Activated CD8-positive, alpha-beta memory T cell treated with anti-CD3 and anti-CD28 coated beads for 36 hours (primary cell): ENCODE results near the gene MAP3K14. TPM values are rescaled to one million over a fixed set of nuclear protein-coding genes. Genes with fewer than 3 reads are reported as not detected.

Experiments
- CTCF ChIA-PET: fragments of 350-600 bp; sonication (Branson Sonifier 250); formaldehyde crosslinking; loops from one replicate; lab custom pipeline; 2021; ENCODE audit warnings: antibody characterized with exemption; lab: Charles Lee
- POLR2A ChIA-PET: fragments of 350-600 bp; sonication (Branson Sonifier 250); formaldehyde crosslinking; loops from one replicate; lab custom pipeline; 2021; ENCODE audit warnings: antibody characterized with exemption; lab: Charles Lee
- total RNA-seq, 2 experiments: library from RNA; stranded (reverse); gene quantifications; one replicate each; pipeline ENCODE4 v1.2.3, GENCODE V29; 2021

The MAP3K14 gene
- total RNA-seq, 2 experiments from 2014 or later, result 47.5 to 51.6 TPM

DNA sequence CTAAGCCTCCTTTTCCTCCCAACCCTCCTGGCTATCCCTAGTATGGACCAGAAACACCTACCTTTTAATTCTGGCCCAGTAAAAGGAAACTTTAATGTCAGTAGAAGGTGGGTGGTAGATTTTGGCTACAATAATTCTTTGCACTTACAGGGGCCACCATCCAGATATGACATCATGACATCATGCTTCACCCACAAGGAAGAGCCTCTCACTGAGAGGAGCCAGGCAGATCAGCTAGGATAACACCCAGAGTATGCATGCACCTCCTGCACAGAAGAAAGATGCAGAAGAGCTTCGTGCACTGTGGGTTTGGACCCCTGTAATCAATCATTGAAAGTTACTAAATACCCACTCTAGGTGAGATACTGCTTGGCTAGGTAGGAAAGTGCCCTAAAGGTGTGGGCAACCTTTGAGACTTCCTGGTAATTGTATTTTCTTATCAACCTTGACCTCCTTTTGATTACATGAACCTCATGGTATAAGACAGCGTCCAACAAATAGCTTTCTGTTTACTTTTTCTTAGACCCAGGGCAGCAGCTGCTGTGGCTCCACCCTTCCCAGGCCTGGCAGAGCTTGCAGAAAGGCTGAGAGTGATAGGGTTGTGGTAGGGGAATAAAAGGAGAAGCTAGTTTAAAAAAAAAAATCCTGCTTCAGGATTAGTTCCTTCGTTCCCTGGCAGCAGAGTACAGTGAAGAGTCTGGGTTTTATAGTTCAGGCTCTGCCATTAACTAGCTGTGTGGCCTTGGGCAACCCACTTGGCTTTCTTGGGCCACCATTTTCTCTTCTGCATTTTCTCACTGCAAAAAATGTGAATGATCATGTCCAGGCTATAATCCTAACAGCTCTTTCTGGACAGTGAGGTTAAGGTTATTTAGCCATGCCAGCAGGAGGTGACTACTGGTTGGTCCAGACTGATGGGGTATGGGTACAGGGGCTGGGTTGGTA, 6.2 kb downstream of the MAP3K14 start:
- ChIA-PET POLR2A (interaction anchor here (0.5 to 3.0 kb wide), 4 partner anchors 8 to 85 kb away, joined by 3 to 18 read pairs (median 6); no protein-coding TSS in a partner anchor), CTCF (interaction anchor here (1.0 to 2.5 kb wide), 6 partner anchors 11 to 97 kb away, joined by 3 to 16 read pairs (median 6); no protein-coding TSS in a partner anchor)

DNA sequence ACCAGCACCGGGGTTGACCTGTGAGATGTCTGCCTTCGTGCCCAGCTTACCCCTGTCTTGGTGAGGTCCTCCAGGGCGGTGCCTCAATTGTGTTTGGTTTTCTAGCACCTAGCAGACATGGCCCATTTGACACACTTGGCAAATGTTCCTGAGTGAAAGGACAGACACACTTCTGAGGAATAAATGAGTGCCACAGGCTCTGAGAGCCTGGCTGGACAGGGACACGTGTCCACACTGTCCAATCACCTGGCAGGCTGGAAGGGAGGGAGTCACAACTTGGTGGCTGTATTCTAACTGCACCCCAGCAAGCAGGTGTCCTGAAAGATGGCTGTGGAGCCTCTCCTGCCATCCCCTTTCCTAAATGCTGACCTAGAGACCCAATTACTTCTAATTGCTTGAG, 7.4 kb downstream of the MAP3K14 start:
- ChIA-PET CTCF (interaction anchor here (0.6 to 2.3 kb wide), 2 partner anchors 76 to 601 kb away, joined by 3 to 10 read pairs; no protein-coding TSS in a partner anchor), POLR2A (no interaction called here)

DNA sequence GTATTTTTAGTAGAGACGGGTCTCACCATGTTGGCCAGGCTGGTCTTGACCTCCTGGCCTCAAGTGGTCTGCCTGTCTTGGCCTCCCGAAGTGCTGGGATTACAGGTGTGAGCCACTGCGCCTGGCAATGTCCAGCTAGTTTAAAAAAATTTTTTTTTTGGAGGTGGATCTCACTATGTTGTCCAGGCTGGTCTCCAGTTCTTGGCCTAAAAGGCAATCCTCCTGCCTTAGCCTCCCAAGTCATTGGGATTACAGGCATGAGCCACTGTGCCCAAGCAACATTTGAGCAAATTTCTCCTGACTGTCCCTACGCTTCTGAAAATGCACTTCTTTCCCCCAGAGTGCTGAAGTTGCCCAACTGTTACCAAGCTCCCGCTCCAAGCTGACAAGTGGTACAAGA, 8.0 kb downstream of the MAP3K14 start:
- ChIA-PET POLR2A (interaction anchor here (1.5 kb wide), 1 partner anchor 8 kb away, joined by 7 read pairs; the partner anchor contains the start of gene MAP3K14), CTCF (interaction anchor here (0.6 to 2.7 kb wide), 3 partner anchors 8 to 601 kb away, joined by 3 to 11 read pairs (median 4); partner anchors contain the start of gene MAP3K14)

DNA sequence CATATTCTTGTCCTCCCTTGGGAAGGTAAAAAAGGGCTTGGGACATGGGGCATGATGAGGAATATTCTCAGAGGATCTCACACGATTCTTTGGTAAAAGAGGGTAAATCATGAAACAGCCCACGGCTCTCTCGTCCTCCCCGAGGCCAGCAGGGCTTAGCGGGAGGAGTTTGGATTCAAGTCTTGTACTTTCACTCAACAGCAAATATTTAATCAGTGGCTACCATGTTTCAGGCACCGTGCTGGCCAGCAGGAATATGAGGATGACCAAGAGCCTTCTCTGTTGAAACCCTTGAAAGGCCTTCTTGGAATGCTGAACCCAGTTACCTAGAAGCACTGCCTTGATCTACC, 8.8 kb downstream of the MAP3K14 start:
- CTCF ChIA-PET, result interaction anchor here (1.3 to 2.7 kb wide), 5 partner anchors 9 to 89 kb away, joined by 3 to 11 read pairs (median 4); partner anchors contain the start of gene MAP3K14
- POLR2A ChIA-PET, result interaction anchor here (1.5 kb wide), 1 partner anchor 9 kb away, joined by 7 read pairs; the partner anchor contains the start of gene MAP3K14

DNA sequence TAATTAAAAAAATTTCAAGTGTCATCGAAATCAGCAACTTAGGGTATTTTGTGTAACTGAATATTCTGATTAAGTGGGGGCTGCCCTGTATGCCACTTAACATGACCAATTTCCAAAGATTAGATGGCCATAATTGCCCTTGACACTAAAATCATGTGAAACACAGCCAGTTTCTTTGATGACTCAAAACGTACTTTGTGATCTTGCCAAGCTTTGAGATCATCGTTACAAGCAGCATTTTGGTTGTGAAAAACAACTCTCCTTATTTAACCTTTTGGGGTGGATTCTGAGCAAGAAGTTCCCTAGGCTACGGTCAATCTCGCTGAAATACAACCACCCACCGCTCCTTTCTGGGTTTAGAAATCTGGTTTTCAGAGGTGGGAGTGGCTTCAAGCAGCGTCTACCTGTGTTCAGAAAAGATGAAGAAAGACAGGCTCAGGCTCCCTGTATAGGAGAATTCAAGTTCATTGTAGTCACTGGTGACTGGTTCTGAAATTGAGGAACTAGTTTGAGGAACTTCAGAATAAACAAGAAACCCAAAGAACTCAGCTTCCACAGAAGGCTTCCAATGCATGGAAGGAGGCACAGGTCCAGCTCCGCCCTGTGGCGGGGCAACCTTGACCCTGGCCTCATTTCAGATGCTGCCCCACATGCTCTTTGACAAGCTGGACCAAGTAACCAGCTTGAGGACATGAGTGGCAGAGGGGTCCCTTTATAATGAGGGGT, 9.4 kb downstream of the MAP3K14 start:
- ChIA-PET POLR2A (interaction anchor here (0.6 to 1.6 kb wide), 3 partner anchors 8 to 1187 kb away, joined by 7 to 9 read pairs (median 7); partner anchors contain the start of gene MAP3K14), CTCF (interaction anchor here (0.9 to 2.7 kb wide), 7 partner anchors 10 to 89 kb away, joined by 3 to 11 read pairs (median 4); partner anchors contain the start of gene MAP3K14)

DNA sequence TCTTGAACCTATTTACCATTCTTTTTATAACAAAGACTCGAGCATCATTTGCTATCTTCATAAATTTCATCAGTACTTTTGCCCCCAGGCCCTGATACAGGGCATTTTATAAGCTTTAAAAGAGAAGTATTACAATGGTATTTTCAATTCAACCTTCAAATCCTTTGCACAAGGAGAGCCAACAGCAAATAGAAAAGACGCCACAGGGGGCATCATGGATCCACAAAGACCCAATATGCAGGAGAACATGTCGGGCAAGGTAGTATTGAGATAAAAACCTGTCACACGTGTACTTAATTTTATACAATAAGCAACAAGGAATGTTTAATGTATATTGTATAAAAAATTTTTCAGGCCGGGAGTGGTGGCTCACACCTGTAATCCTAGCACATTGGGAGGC, 10.2 kb downstream of the MAP3K14 start:
- POLR2A ChIA-PET, result interaction anchor here (1.6 kb wide), 1 partner anchor 9 kb away, joined by 7 read pairs; no protein-coding TSS in a partner anchor

DNA sequence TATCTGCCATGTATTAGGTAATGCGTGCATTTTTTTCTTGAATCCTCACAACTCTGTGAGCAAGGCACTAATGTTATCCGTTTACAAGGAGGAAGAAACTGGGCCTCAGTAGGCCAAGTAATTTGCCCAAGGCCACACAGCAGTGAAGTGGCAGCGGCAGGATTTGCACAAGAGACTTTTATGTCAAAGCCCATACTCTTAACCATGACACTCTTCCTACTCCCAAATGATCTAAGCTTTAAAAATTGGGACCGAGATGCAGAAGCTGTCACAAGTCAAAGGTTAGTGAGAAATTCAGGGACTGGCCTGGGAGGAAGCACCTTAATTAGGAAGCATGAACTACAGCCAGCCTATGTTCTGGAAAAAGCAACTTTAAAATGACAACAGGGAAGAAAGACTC, 10.7 kb downstream of the MAP3K14 start:
- POLR2A ChIA-PET, result interaction anchor here (1.0 to 1.6 kb wide), 2 partner anchors 8 to 9 kb away, joined by 3 to 7 read pairs; no protein-coding TSS in a partner anchor
- CTCF ChIA-PET, result interaction anchor here (1.2 to 2.7 kb wide), 4 partner anchors 11 to 29 kb away, joined by 3 to 11 read pairs (median 6); partner anchors contain the start of gene MAP3K14

More for the DNA sequence above, 10.2 kb downstream of the MAP3K14 start:
- CTCF ChIA-PET, result interaction anchor here (0.9 to 2.7 kb wide), 6 partner anchors 10 to 79 kb away, joined by 3 to 11 read pairs (median 4); partner anchors contain the start of gene MAP3K14

DNA sequence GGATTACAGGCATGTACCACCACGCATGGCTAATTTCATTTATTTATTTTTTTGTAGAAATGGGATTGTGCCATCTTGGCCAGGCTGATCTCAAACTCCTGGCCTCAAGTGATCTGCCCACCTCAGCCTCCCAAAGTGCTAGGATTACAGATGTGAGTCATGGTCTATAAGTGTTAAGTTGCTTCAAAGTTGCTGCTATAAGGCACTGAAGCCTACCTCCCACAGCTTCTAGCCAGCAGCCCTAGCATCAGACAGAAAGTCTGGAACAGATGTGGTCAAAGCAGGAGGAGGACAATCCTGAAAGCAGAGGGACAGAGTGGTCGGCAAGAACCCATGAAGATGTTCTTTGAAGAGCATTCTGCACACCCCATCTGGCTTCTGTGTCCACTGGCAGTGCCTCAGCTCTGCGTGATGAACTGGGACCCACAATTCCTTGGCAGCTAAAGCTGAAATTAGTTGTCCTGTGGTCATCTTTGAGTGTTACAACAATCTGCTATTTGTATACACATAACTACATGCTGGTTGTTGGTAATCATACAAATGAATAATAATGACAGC, 11.2 kb downstream of the MAP3K14 start:
- ChIA-PET CTCF (interaction anchor here (1.2 kb wide), 1 partner anchor 28 kb away, joined by 3 read pairs; no protein-coding TSS in a partner anchor), POLR2A (interaction anchor here (1.0 kb wide), 1 partner anchor 9 kb away, joined by 3 read pairs; no protein-coding TSS in a partner anchor)

DNA sequence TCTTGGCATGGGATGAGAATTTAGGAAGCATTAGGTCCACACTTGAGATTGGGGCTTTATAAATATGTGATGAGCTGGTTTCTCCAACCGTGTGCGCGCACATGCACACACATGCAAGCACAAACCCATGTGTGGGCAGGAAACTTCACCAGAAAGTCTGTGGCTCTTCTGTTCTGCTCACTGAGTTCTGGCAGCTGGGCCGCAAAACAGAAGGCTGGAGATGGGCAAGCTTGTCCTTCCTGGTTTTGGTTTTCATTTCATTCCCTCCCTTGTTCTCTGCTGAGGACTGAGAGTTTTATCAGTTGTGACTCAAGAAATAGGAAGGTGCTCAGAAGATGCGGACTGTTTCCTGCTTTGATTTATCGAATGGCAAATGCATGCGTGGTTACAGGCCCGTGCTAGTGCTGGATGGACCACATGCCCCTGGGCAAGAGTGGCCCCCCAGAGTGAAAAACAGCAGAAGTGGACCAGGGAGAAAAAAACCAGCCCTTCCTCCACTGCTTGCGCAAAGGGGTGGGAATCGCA, 14.1 kb downstream of the MAP3K14 start:
- ChIA-PET CTCF (interaction anchor here (0.7 to 2.1 kb wide), 8 partner anchors 7 to 82 kb away, joined by 3 to 9 read pairs (median 3); partner anchors contain the start of gene MAP3K14), POLR2A (interaction anchor here (1.0 to 2.0 kb wide), 3 partner anchors 9 to 15 kb away, joined by 4 to 7 read pairs (median 5); no protein-coding TSS in a partner anchor)

DNA sequence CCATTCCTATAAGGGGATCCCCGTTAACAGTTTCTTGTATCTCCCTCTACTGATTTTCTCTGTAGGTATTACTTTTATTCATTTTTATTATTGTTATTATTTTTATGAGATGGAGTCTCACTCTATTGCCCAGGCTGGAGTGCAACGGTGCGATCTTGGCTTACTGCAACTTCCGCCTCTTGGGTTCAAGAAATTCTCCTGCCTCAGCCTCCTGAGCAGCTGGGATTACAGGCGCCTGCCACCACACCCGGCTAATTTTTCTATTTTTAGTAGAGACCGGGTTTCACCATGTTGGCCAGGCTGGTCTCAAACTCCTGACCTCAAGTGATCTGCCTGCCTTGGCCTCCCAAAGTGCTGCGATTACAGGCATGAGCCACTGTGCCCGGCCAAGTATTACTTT, 14.6 kb downstream of the MAP3K14 start:
- ChIA-PET POLR2A (interaction anchor here (1.0 to 2.0 kb wide), 3 partner anchors 10 to 15 kb away, joined by 4 to 7 read pairs (median 5); no protein-coding TSS in a partner anchor), CTCF (interaction anchor here (1.0 to 2.1 kb wide), 6 partner anchors 10 to 82 kb away, joined by 3 to 9 read pairs (median 4); partner anchors contain the start of gene MAP3K14)

DNA sequence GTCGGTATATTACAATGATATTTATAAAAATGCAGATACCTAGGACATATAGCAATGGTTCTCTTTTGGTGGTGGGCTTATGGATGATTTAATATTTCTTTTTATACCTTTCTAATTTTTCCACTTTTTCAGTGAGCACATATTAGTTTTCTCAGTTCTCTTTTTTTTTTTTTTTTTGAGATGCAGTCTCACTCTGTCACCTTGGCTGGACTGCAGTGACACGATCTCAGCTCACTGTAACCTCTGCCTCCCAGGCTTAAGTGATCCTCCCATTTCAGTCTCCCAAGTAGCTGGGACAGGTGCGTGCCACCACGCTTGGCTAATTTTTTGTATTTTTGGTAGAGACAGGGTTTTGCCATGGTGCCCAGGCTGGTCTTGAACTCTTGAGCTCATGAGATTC, 15.1 kb downstream of the MAP3K14 start:
- ChIA-PET POLR2A (interaction anchor here (1.0 to 2.0 kb wide), 2 partner anchors 10 to 16 kb away, joined by 5 to 7 read pairs; no protein-coding TSS in a partner anchor), CTCF (interaction anchor here (1.2 to 2.1 kb wide), 4 partner anchors 11 to 83 kb away, joined by 3 to 9 read pairs (median 4); no protein-coding TSS in a partner anchor)

DNA sequence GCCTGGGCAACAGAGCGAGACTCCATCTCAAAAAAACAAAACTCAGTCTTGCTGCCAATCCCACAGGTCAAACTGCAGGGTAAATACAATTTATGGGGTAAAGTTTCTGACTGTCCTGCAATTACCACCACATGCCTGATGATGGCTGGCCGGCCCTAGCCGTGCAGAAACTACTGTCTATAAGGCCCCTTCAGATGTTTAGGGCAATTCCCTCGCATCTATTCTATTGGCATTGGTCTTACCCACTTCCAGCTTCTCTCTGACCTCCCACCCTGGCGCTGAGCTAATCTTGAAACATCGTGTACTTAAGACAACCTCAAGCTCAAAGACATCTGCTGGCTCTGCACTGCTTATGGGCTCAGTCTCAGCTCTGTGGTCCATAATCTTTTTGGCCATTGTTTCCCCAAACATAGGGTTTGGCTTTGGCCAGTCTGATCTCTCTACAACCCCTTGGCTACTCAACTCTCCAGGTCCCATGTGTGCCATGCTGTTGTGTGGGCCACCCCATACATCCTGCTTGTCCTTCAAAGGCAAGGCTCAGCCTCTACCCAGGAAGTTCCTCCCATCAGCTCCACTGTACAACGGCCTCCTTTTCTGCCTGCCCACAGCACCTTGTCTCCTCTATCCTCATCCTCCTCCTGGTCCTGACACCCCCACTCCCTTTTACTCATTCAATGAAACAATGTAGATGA, 16.6 kb downstream of the MAP3K14 start:
- POLR2A ChIA-PET, result no interaction called here

DNA sequence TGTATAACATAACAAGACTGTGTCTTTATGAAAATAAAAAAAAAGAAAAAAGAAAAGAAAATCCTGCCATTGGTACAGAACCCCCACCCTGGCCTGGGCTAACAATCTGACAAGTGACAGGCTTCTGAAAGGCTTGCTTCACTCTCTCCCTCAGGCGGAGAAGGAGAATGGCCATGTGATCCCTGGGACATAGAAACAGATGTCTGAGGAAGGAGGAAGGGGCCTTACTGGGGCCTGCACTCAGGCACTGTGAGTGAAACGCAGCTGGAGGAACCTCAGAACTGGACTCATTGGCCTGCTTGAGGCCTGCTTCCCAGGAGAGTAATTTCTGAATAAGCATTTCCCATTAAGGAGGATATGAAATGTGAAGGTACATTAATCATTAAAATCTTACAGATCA, 17.5 kb downstream of the MAP3K14 start:
- ChIA-PET CTCF (interaction anchor here (1.5 kb wide), 1 partner anchor 27 kb away, joined by 5 read pairs; no protein-coding TSS in a partner anchor), POLR2A (no interaction called here)

More for the DNA sequence above, 16.6 kb downstream of the MAP3K14 start:
- CTCF ChIA-PET, result interaction anchor here (0.6 to 1.7 kb wide), 4 partner anchors 11 to 70 kb away, joined by 3 to 4 read pairs (median 3); no protein-coding TSS in a partner anchor

DNA sequence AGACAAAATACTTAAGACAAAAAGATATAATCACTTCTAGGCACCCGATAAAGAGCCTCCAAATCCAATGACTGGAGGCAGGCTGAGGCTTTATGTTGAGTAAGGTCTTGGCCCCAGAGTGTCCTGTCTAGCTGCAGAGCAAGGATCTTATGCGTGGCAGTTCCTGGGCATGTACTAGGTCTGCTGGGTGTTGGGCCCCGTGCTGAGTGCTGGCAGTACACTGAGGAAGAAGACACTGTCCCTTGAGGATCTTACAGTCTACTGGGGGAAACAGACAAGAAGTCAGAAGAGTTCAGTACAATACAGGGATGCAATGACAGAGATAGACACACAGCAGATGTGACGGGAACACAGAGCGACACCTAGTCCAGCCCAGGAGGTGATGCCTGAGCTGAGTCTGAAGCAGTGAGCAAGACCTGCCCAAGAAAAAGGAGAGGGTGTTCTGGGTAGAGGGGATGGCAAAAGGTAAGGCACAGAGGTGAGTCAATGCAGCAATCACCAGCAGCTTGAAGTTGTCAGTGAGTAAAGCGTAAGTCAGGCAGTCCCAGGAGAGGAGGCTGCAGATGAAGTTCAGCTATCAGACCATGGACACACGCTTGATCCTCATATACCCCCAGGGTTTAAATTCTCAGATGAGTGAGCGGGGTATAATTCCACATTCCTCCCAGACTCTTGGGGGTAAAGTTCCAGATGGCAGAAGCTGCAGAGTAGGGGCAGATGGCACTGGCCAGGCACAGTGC, 18.1 kb downstream of the MAP3K14 start:
- ChIA-PET POLR2A (no interaction called here), CTCF (interaction anchor here (1.5 kb wide), 1 partner anchor 26 kb away, joined by 5 read pairs; no protein-coding TSS in a partner anchor)

DNA sequence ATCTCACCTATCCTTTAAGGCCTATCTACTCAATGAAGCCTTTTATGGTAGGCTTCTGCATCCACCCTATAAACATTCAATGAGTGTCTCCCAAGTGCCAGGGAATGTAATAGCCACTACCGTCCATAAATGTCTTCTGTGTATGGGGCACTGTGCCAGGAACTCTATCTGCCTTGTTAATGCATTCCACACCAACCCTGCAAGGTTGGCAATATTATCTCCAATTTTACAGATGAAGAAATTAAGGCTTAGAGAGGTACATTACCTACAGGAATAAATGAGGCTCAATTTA, 20.0 kb downstream of the MAP3K14 start:
- ChIA-PET CTCF (no interaction called here), POLR2A (no interaction called here)
